ENCODE data around the gene YTHDC1. TPM values are rescaled to one million over a fixed set of nuclear protein-coding genes. Genes with fewer than 3 reads are reported as not detected.
A peak's percentile ranks its signal among the peaks of the same experiment; 100 is the strongest.

YTHDC1 gene
- total RNA-seq, 1 experiment from 2014 or later: 68.9 TPM

GRCh38 chr4:68348577-68348976 lies 1.3 kb downstream of the YTHDC1 start:
- RAD21 ChIA-PET (ENCODE audit: low non-redundant PET in 1 of 2, low total read pairs in 2 of 2, uncharacterized antibody in 2 of 2, unreplicated experiment in 2 of 2): no interaction called here
- no peak overlapping the region for H2AFZ ChIP-seq (ENCODE audit: low read depth, low read length, poor library complexity, severe bottlenecking)
- peak overlapping the region; percentile 82 to 96 for H3K4me3 ChIP-seq (replicated peaks in 1 of 2; ENCODE audit: low read depth in 1 of 2, low read length in 2 of 2)
- peaks cover 8% of the 10 kb centered on the region; the same call in 1 of the 2 replicates for H4K20me1 ChIP-seq (ENCODE audit: insufficient read depth)
- H3K36me3 ChIP-seq (ENCODE audit: control insufficient read depth in 1 of 2, insufficient read depth in 2 of 2, low read length in 2 of 2): no peaks in the 10 kb centered on the region; a peak in 1 of 4 replicates
- DNase-seq (ENCODE audit: low read depth, low spot score): no peak
- no peaks in the 10 kb centered on the region for H3K9me3 ChIP-seq (ENCODE audit: control insufficient read depth in 1 of 2, insufficient read depth in 1 of 2, low read depth in 1 of 2, low read length in 2 of 2)
- H3K27ac ChIP-seq (ENCODE audit: low read depth, low read length): no peak overlapping the region
- H3K9ac ChIP-seq (ENCODE audit: low read length): peak overlapping the region; percentile 93
- no peak for TF ChIP-seq CEBPB (IDR thresholded peaks at IDR 0.05; ENCODE audit: low read depth)
- TF ChIP-seq, protein P1, sequence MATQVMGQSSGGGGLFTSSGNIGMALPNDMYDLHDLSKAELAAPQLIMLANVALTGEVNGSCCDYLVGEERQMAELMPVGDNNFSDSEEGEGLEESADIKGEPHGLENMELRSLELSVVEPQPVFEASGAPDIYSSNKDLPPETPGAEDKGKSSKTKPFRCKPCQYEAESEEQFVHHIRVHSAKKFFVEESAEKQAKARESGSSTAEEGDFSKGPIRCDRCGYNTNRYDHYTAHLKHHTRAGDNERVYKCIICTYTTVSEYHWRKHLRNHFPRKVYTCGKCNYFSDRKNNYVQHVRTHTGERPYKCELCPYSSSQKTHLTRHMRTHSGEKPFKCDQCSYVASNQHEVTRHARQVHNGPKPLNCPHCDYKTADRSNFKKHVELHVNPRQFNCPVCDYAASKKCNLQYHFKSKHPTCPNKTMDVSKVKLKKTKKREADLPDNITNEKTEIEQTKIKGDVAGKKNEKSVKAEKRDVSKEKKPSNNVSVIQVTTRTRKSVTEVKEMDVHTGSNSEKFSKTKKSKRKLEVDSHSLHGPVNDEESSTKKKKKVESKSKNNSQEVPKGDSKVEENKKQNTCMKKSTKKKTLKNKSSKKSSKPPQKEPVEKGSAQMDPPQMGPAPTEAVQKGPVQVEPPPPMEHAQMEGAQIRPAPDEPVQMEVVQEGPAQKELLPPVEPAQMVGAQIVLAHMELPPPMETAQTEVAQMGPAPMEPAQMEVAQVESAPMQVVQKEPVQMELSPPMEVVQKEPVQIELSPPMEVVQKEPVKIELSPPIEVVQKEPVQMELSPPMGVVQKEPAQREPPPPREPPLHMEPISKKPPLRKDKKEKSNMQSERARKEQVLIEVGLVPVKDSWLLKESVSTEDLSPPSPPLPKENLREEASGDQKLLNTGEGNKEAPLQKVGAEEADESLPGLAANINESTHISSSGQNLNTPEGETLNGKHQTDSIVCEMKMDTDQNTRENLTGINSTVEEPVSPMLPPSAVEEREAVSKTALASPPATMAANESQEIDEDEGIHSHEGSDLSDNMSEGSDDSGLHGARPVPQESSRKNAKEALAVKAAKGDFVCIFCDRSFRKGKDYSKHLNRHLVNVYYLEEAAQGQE (IDR thresholded peaks at IDR 0.05; ENCODE audit: low read depth): no peak
- no peak for TF ChIP-seq ZFX (IDR thresholded peaks at IDR 0.05)
- no peak for TF ChIP-seq SIN3A (IDR thresholded peaks at IDR 0.05; ENCODE audit: low read depth)
- no peak for TF ChIP-seq ZBTB33 (IDR thresholded peaks at IDR 0.05; ENCODE audit: extremely low read depth, insufficient replicate concordance, low read length)
- no peak for TF ChIP-seq JUND (IDR thresholded peaks at IDR 0.05)
- TF ChIP-seq MAX (IDR thresholded peaks at IDR 0.05): no peak
- POLR2A ChIA-PET: no interaction called here
- H3K4me2 ChIP-seq (ENCODE audit: low read length): peak overlapping the region; percentile 78
- BruUV-seq (replicated peaks): TSS peak; percentile 46
- peaks cover 4 to 20% of the 10 kb centered on the region in 2 experiments; a peak in 3 of 4 replicates for H3K4me1 ChIP-seq (ENCODE audit: control insufficient read depth in 1 of 2, insufficient read depth in 2 of 2, low read length in 2 of 2)
- CTCF ChIA-PET: no interaction called here
- no peak for ATAC-seq
- H3K79me2 ChIP-seq (ENCODE audit: insufficient read depth, low read length): peaks cover 63% of the 10 kb centered on the region
- no peaks in the 10 kb centered on the region for H3K9me2 ChIP-seq (ENCODE audit: insufficient read depth)
- intact Hi-C loops (cut with micrococcal nuclease): no loop called here
- H3K27me3 ChIP-seq (ENCODE audit: insufficient read depth, low read length): no peaks in the 10 kb centered on the region

Data from HCT116 (cell line).